GM23338 (cell line): ENCODE measurements around the gene UBXN7. TPM values are rescaled to one million over a fixed set of nuclear protein-coding genes. Genes with fewer than 3 reads are reported as not detected.
"Not testable (repeated sequence)": the region's sequence is repeated elsewhere in the genome, so short reads cannot be mapped to it uniquely, and the experiment has no call there.

ENCODE experiments used
- ATAC-seq: fragments of 200-7000 bp; cut with Tn5 transposase; 3 replicates; pipeline ENCODE4 v1.9.1; 2020
- DNase-seq: peaks from one replicate; pipeline ENCODE4 v3.0.0-alpha.2; 2015; ENCODE audit warnings: low spot score
- H2AFZ ChIP-seq: fragments of 200-600 bp; sonication (generic); 2 replicates; pipeline ENCODE4 v1.8.0; 2016; ENCODE audit warnings: antibody characterized with exemption, mild to moderate bottlenecking, moderate library complexity
- H3F3A ChIP-seq: fragments of 200-600 bp; sonication (generic); replicated peaks from 2 replicates; pipeline ENCODE4 v1.8.0; 2017; ENCODE audit warnings: antibody characterized with exemption, mixed run types, low read depth
- H3K27ac ChIP-seq: fragments of 200-600 bp; sonication (generic); 2 replicates; pipeline ENCODE4 v1.6.1; 2016; ENCODE audit warnings: low read depth
- H3K27me3 ChIP-seq: fragments of 200-600 bp; sonication (generic); 2 replicates; pipeline ENCODE4 v1.8.0; 2016; ENCODE audit warnings: mild to moderate bottlenecking, mixed run types, moderate library complexity; ENCODE audit not compliant: insufficient read depth
- H3K36me3 ChIP-seq: fragments of 200-600 bp; sonication (generic); 2 replicates; pipeline ENCODE4 v1.8.0; 2016; ENCODE audit warnings: mild to moderate bottlenecking; ENCODE audit not compliant: insufficient read depth
- H3K4me1 ChIP-seq: fragments of 200-600 bp; sonication (generic); 2 replicates; pipeline ENCODE4 v1.8.0; 2016; ENCODE audit warnings: mild to moderate bottlenecking, moderate library complexity; ENCODE audit not compliant: insufficient read depth
- H3K4me2 ChIP-seq: fragments of 200-600 bp; sonication (generic); 2 replicates; pipeline ENCODE4 v1.7.1; 2017; ENCODE audit warnings: mixed run types
- H3K4me3 ChIP-seq: fragments of 200-600 bp; sonication (generic); 2 replicates; pipeline ENCODE4 v1.6.1; 2016; ENCODE audit warnings: mixed run types
- H3K79me2 ChIP-seq: fragments of 200-600 bp; sonication (generic); replicated peaks from 2 replicates; pipeline ENCODE4 v1.8.0; 2017; ENCODE audit warnings: mild to moderate bottlenecking; ENCODE audit not compliant: insufficient read depth
- H3K9me2 ChIP-seq: fragments of 200-600 bp; sonication (generic); 2 replicates; pipeline ENCODE4 v1.8.0; 2017; ENCODE audit not compliant: insufficient read depth
- H4K20me1 ChIP-seq: fragments of 200-600 bp; sonication (generic); replicated peaks from 2 replicates; pipeline ENCODE4 v1.8.0; 2017; ENCODE audit warnings: mild to moderate bottlenecking; ENCODE audit not compliant: insufficient read depth
- H3K27ac Mint-ChIP-seq: 2 replicates; pipeline ENCODE4 v1.8.0; 2020; ENCODE audit warnings: inconsistent platforms, mild to moderate bottlenecking, moderate library complexity, mixed read lengths
- H3K27me3 Mint-ChIP-seq: 3 replicates; pipeline ENCODE4 v1.8.0; 2022; ENCODE audit warnings: low read depth, mild to moderate bottlenecking, moderate library complexity, mixed read lengths, inconsistent platforms; ENCODE audit not compliant: insufficient read depth, poor library complexity
- H3K36me3 Mint-ChIP-seq: 3 replicates; pipeline ENCODE4 v1.8.0; 2021; ENCODE audit warnings: low read depth, mild to moderate bottlenecking, inconsistent platforms, moderate library complexity, mixed read lengths
- H3K4me1 Mint-ChIP-seq: 3 replicates; pipeline ENCODE4 v1.8.0; 2020; ENCODE audit warnings: mild to moderate bottlenecking, inconsistent platforms, mixed read lengths
- H3K4me3 Mint-ChIP-seq: 3 replicates; pipeline ENCODE4 v1.8.0; 2021; ENCODE audit warnings: moderate library complexity, mild to moderate bottlenecking, inconsistent platforms, mixed read lengths
- H3K9me3 Mint-ChIP-seq: 3 replicates; pipeline ENCODE4 v1.8.0; 2020; ENCODE audit warnings: moderate library complexity, mild to moderate bottlenecking, inconsistent platforms, mixed read lengths
- polyA plus RNA-seq: library from polyadenylated mRNA; unstranded; fragments of >200 nt; fragmentation: Nextera tagmentation; extraction: Ambion mirVana; gene quantifications from 2 replicates; pipeline ENCODE4 v1.2.1, GENCODE V29; 2016
- total RNA-seq: library from RNA; depleted of rRNA; stranded (reverse); fragments of >200 nt; shearing (Covaris generic); gene quantifications from 2 replicates; pipeline ENCODE4 v1.2.3, GENCODE V29; 2014

UBXN7 gene
- total and polyA plus RNA-seq, 2 experiments from 2014 or later, result 37.9 to 46.2 TPM

GRCh38 chr3:196387941-196388340, 44.3 kb downstream of the UBXN7 start:
- not testable (repeated sequence) for H3K4me1 Mint-ChIP-seq, H3K27me3 Mint-ChIP-seq, H2AFZ ChIP-seq

DNA sequence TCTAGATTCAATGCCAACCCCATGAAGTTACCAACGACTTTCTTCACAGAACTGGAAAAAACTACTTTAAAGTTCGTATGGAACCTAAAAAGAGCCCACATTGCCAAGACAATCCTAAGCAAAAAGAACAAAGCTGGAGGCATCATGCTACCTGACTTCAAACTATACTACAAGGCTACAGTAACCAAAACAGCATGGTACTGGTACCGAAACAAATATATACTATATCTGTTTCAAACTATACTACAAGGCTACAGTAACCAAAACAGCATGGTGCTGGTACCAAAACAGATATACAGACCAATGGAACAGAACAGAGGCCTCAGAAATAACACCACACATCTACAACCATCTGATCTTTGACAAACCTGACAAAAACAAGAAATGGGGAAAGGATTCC, 45.4 kb downstream of the UBXN7 start:
- not testable (repeated sequence) for H3K9me2 ChIP-seq, DNase-seq, H2AFZ ChIP-seq, H3K4me3 ChIP-seq, H3K27ac Mint-ChIP-seq, H3K4me2 ChIP-seq, H3K27me3 ChIP-seq, H3K27me3 Mint-ChIP-seq, H3K4me1 Mint-ChIP-seq, H3K27ac ChIP-seq, H3K4me1 ChIP-seq, ATAC-seq, H3F3A ChIP-seq, H3K4me3 Mint-ChIP-seq
- H4K20me1 ChIP-seq, result peaks cover 18% of the 10 kb centered on the region; the same call in 1 of the 2 replicates
- Mint-ChIP-seq H3K9me3 (peaks cover 57% of the 10 kb centered on the region), H3K36me3 (peaks cover 96% of the 10 kb centered on the region)
- peaks cover 52% of the 10 kb centered on the region for H3K36me3 ChIP-seq
- peaks cover 66% of the 10 kb centered on the region for H3K79me2 ChIP-seq

More at GRCh38 chr3:196387941-196388340, 44.3 kb downstream of the UBXN7 start:
- H3K27me3 ChIP-seq, ATAC-seq, DNase-seq, H3K4me2 ChIP-seq, H3K4me1 ChIP-seq, H3F3A ChIP-seq, H3K9me2 ChIP-seq, H3K4me3 ChIP-seq, H3K27ac ChIP-seq, H3K4me3 Mint-ChIP-seq, H3K27ac Mint-ChIP-seq: not testable (repeated sequence)
- Histone ChIP-seq H3K36me3 (peaks cover 55% of the 10 kb centered on the region), H3K79me2 (peaks cover 58% of the 10 kb centered on the region), H4K20me1 (peaks cover 12% of the 10 kb centered on the region; the same call in 1 of the 2 replicates)
- H3K36me3 Mint-ChIP-seq, result peaks cover 96% of the 10 kb centered on the region
- H3K9me3 Mint-ChIP-seq, result peaks cover 54% of the 10 kb centered on the region

GRCh38 chr3:196386034-196386433, 46.2 kb downstream of the UBXN7 start:
- Mint-ChIP-seq H3K36me3 (peaks cover 97% of the 10 kb centered on the region), H3K9me3 (peaks cover 57% of the 10 kb centered on the region)
- not testable (repeated sequence) for H3K4me3 ChIP-seq, H3K4me1 ChIP-seq, H3K4me3 Mint-ChIP-seq, H3K27me3 ChIP-seq, H3K27ac Mint-ChIP-seq, H3K27ac ChIP-seq, H3K4me1 Mint-ChIP-seq, H3K4me2 ChIP-seq, H2AFZ ChIP-seq, ATAC-seq, H3F3A ChIP-seq, H3K27me3 Mint-ChIP-seq, DNase-seq, H3K9me2 ChIP-seq
- Histone ChIP-seq H3K36me3 (peaks cover 45% of the 10 kb centered on the region), H3K79me2 (peaks cover 66% of the 10 kb centered on the region), H4K20me1 (0 out of 2 replicates have a peak, but pooled peaks cover 14% of the 10 kb centered on the region)

- not testable (repeated sequence) for H3F3A ChIP-seq, H3K27ac ChIP-seq, ATAC-seq, H3K4me2 ChIP-seq, H3K27me3 ChIP-seq, H2AFZ ChIP-seq, H3K9me2 ChIP-seq, H3K4me3 ChIP-seq, H3K4me3 Mint-ChIP-seq, H3K4me1 ChIP-seq, DNase-seq, H3K27me3 Mint-ChIP-seq, H3K4me1 Mint-ChIP-seq, H3K27ac Mint-ChIP-seq
- peaks cover 66% of the 10 kb centered on the region for H3K79me2 ChIP-seq
- Mint-ChIP-seq H3K36me3 (peaks cover 97% of the 10 kb centered on the region), H3K9me3 (peaks cover 57% of the 10 kb centered on the region)
- peaks cover 39% of the 10 kb centered on the region for H3K36me3 ChIP-seq
- H4K20me1 ChIP-seq, result 0 out of 2 replicates have a peak, but pooled peaks cover 14% of the 10 kb centered on the region
These were observed 46.8 kb downstream of the UBXN7 start for GRCh38 chr3:196385446-196385845.
